HG02870 (cell line): ENCODE results near the gene ENTPD8.
"Not testable (repeated sequence)": the region's sequence is repeated elsewhere in the genome, so short reads cannot be mapped to it uniquely, and the experiment has no call there.

Experiments
- ATAC-seq: cut with Tn5 transposase; IDR thresholded peaks from one replicate; pipeline ENCODE4 v1.9.1; 2021; ENCODE audit warnings: mild to moderate bottlenecking, moderate library complexity; ENCODE audit not compliant: unreplicated experiment

Gene ENTPD8

GRCh38 chr9:137396634-137397367 is 44.4 kb downstream of the ENTPD8 start:
- no peak for ATAC-seq

- no peak for ATAC-seq
These were observed 44.9 kb downstream of the ENTPD8 start for GRCh38 chr9:137396227-137396626.

GRCh38 chr9:137395666-137396010 is 45.5 kb downstream of the ENTPD8 start:
- ATAC-seq, result no peak

- no peak for ATAC-seq
These were observed 46.1 kb downstream of the ENTPD8 start for GRCh38 chr9:137394866-137395665.

- no peak for ATAC-seq
These were observed 47.7 kb downstream of the ENTPD8 start for GRCh38 chr9:137393176-137394150.

- no peak for ATAC-seq
These were observed 48.7 kb downstream of the ENTPD8 start for GRCh38 chr9:137392232-137393007.

- no peak for ATAC-seq
These were observed 49.8 kb downstream of the ENTPD8 start for GRCh38 chr9:137391411-137391754.

GRCh38 chr9:137390553-137391410 is 50.4 kb downstream of the ENTPD8 start:
- ATAC-seq, result no peak

GRCh38 chr9:137389428-137389746 is 51.8 kb downstream of the ENTPD8 start:
- no peak for ATAC-seq

GRCh38 chr9:137388589-137389427 is 52.3 kb downstream of the ENTPD8 start:
- ATAC-seq, result no peak

GRCh38 chr9:137387891-137388560 is 53.1 kb downstream of the ENTPD8 start:
- no peak for ATAC-seq

GRCh38 chr9:137387114-137387890 is 53.9 kb downstream of the ENTPD8 start:
- ATAC-seq, result no peak

- not testable (repeated sequence) for ATAC-seq
These were observed 54.5 kb downstream of the ENTPD8 start for GRCh38 chr9:137386507-137387113.

- ATAC-seq, result no peak
These were observed 56.0 kb downstream of the ENTPD8 start for GRCh38 chr9:137385061-137385655.
